ENCODE data around the gene COX7A2.

Gene COX7A2

GRCh38 chr6:75222261-75222660 lies 21.3 kb downstream of the COX7A2 start:
- FAIRE-seq, result no peak
- DNase-seq (ENCODE audit: insufficient read length, low spot score), result no peak

- no peak for DNase-seq (ENCODE audit: insufficient read length, low spot score)
- FAIRE-seq, result no peak
These were observed 22.5 kb downstream of the COX7A2 start for GRCh38 chr6:75221116-75221515.

DNA sequence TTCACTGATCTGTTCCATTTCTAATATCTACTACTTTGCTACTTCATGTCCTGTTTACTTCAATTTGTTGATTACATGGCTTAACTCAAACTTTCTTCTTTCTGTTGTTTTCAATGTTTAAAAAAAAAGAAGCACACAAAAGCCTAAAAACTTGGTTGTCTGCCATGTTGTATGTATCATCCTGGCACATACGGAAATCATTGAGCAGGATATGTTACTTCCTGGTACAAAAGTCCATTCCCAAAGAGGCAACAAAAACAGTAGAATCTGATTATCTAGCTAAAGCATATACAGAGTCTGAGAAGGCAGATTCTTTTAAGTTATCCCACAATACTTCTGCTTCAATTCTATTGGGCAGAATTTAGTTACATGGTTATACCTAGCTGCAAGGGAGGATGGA lies 23.2 kb downstream of the COX7A2 start:
- DNase-seq (ENCODE audit: insufficient read length, low spot score), result no peak
- FAIRE-seq, result no peak

DNA sequence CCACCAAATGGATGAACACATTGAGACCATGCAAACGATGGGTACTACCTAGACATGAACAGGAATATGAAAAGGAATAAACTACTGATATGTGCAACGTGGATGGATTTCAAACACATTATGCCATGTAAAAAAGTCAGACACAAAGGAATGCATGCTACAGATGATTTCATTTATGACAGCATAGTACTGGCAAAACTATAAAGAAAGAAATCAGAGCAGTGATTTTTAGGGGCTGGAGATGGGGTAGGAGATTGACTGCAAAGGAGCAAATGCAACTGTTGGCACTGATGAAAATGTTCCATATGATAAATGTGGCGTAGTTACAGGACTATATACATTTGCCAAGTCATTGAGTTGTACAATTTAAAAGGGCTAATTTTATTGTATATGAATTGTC lies 24.3 kb downstream of the COX7A2 start:
- FAIRE-seq, result no peak

GRCh38 chr6:75217193-75217592 lies 26.4 kb downstream of the COX7A2 start:
- DNase-seq (ENCODE audit: insufficient read length, low spot score) (no peak), FAIRE-seq (no peak)

More for the DNA sequence above, 24.3 kb downstream of the COX7A2 start:
- no peak for DNase-seq (ENCODE audit: insufficient read length, low spot score)

DNA sequence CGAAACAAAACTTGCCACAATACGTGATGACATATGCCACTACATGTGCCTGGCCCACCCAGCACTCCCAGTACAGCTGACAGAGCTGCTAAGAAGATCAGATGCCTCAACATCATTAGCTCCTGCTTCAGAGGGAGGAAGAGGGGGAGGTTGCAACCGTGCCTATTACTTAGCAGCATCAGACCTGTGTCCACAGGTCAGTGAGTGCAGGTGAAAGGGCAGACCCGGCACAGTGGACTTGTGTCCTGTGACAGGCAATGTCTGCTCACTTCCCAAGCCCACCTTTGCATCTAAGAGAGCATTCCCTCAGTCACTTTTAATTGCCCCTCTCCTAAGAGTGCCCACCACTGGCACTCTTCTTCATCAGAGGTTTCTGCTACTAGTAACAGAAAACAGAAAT lies 28.3 kb downstream of the COX7A2 start:
- no peak for FAIRE-seq
- no peak for DNase-seq (ENCODE audit: insufficient read length, low spot score)

DNA sequence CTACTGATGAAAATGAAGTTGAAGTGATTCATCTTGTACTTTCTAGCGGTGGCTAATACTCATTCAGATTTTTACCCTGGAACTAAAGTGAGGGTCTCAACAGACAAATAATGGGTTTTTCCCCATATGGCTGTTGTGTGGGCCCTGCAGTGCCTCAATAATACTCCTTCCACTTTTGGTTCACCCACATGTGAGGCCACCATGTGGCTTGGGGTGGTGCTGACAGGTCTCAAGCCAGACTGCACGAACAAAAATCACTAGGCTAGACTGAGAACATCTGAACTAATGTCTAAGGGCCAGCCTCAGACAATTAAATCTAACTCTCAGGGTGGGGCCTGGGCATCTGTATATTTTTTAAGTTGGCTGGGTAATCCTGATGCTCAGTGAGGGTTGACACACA lies 29.9 kb downstream of the COX7A2 start:
- FAIRE-seq (no peak), DNase-seq (ENCODE audit: insufficient read length, low spot score) (no peak)

DNA sequence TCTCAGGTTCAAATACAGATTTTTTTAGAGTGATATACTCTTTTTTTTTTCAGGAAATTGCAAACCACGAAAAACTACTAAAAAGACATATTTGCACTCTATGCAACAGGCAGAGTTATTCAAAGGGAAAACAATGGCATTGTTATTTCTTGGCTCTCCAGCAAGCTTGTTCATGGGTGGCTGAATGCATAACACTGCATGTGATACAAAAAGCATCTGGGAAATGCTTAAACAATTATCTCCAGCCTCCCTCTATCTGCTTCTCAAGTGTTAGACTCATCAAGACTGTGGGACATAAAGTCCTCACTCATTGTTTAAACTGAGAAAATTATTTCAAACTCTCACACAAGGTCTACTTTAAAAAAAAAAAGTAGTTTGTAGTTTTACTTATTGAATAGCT lies 30.5 kb downstream of the COX7A2 start:
- FAIRE-seq (no peak), DNase-seq (ENCODE audit: insufficient read length, low spot score) (no peak)

- no peak for FAIRE-seq
- no peak for DNase-seq (ENCODE audit: insufficient read length, low spot score)
These were observed 31.5 kb downstream of the COX7A2 start for GRCh38 chr6:75211920-75212590.

GRCh38 chr6:75210885-75211739 lies 32.5 kb downstream of the COX7A2 start:
- FAIRE-seq, result no peak
- DNase-seq (ENCODE audit: insufficient read length, low spot score), result no peak

DNA sequence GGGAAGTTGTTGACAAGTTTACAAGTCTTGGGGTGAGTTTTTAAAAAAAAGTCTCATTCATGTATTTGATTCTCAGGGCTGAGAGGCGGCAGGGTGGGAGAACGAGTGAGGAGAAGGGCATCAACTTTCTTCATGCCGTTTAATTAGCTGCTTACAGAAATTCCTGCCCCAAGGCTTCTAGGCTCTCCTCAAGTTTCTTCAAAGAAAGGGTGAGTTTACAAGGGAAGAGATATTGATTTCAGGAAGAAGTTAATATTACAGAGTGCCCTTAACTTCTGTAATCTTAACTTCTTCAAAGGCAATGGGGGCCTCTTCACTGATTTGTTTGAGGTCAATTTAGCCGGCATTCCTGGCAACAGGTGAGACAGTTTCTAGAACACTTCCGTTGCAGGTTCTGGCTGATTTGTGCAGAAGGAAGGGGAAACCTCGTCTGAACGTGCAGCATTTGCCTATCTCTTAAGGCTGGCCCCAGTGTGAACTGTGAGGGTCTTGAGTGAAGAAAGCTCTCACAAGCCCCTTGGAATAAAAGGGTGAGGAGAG lies 34.3 kb downstream of the COX7A2 start:
- DNase-seq (ENCODE audit: insufficient read length, low spot score), result no peak
- FAIRE-seq, result no peak

GRCh38 chr6:75208298-75209183 lies 35.1 kb downstream of the COX7A2 start:
- FAIRE-seq, result peak; percentile 86

GRCh38 chr6:75206576-75207342 lies 36.8 kb downstream of the COX7A2 start:
- FAIRE-seq, result peak; percentile 21
- DNase-seq (ENCODE audit: insufficient read length, low spot score), result no peak

More at GRCh38 chr6:75208298-75209183, 35.1 kb downstream of the COX7A2 start:
- peak; percentile 42 for DNase-seq (ENCODE audit: insufficient read length, low spot score)

GRCh38 chr6:75205776-75206575 lies 37.6 kb downstream of the COX7A2 start, which contains the start of gene COL12A1:
COL12A1 (minus strand) TSS chr6:75206053; CDS start chr6:75202792, 3,261 bp downstream.
- DNase-seq (ENCODE audit: insufficient read length, low spot score) (no peak), FAIRE-seq (no peak)

DNA sequence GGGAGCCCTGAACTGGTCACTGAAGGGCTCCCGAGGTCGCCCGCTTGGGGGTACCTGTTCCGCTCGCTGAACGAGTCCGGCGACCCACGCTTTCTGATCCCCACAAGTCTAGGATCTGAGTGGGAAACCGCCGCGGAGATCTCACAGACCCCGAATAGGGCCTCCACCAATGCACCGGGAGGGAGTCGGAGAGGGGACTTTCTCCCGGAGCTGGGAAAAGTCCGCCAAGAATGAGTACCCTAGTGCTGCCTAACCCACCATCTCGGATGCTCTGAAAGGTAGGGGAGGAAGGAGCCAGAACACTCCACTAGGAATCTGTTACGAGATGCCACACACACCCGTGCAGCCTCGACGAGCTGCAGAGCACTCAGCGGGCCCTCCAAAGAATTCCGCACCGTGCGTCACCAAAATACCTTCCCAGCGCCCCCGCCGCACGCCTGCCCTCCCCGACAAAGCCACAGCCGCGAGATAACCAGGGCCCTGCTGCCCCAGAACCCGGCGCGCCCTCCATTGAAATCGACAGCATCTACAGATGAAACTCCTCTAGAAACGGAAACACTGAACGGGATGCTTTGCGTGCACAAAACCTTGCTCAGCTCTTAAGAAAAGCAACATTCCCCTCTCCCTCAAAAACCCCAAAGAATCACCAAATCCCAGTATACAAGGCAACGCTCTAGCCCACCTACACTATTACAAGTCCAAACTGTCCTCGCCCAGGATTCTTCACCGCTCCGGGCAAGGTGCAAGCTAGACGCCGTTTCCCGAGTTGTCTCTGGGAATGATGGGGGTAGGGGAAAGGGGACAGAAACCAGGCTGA lies 38.4 kb downstream of the COX7A2 start:
- DNase-seq (ENCODE audit: insufficient read length, low spot score), result no peak
- no peak for FAIRE-seq

- DNase-seq (ENCODE audit: insufficient read length, low spot score) (no peak), FAIRE-seq (peak; percentile 80)
These were observed 39.2 kb downstream of the COX7A2 start for GRCh38 chr6:75204217-75204958.

GRCh38 chr6:75203721-75204120 lies 39.9 kb downstream of the COX7A2 start:
- FAIRE-seq, result no peak
- DNase-seq (ENCODE audit: insufficient read length, low spot score), result no peak
